Endodermal cell (in vitro differentiated cells): ENCODE measurements around the gene DNAH8. TPM values are rescaled to one million over a fixed set of nuclear protein-coding genes. Genes with fewer than 3 reads are reported as not detected.
A peak's percentile ranks its signal among the peaks of the same experiment; 100 is the strongest.
"Not testable (repeated sequence)": the region's sequence is repeated elsewhere in the genome, so short reads cannot be mapped to it uniquely, and the experiment has no call there.

Source experiments
- DNase-seq: peaks from one replicate; pipeline ENCODE4 v3.0.0-alpha.2; 2017
- H3K27ac ChIP-seq: 2 replicates; pipeline ENCODE4 v1.5.1; 2013; ENCODE audit warnings: mild to moderate bottlenecking, low read depth, low read length, moderate library complexity
- H3K27me3 ChIP-seq: 2 replicates; pipeline ENCODE4 v1.6.1; 2013; ENCODE audit warnings: mild to moderate bottlenecking, low read length, moderate library complexity; ENCODE audit not compliant: insufficient read depth, control insufficient read depth, poor library complexity, severe bottlenecking
- H3K36me3 ChIP-seq: 2 replicates; pipeline ENCODE4 v1.7.0; 2013; ENCODE audit warnings: mild to moderate bottlenecking, low read length, moderate library complexity; ENCODE audit not compliant: control insufficient read depth, insufficient read depth
- H3K4me1 ChIP-seq: one replicate; pipeline ENCODE4 v1.7.0; 2013; ENCODE audit warnings: low read length; ENCODE audit not compliant: control insufficient read depth, insufficient read depth
- H3K4me3 ChIP-seq: 2 replicates; pipeline ENCODE4 v1.5.1; 2013; ENCODE audit warnings: mild to moderate bottlenecking, low read length, moderate library complexity
- H3K9ac ChIP-seq: 2 replicates; pipeline ENCODE4 v1.6.1; 2013; ENCODE audit warnings: mild to moderate bottlenecking, low read length, moderate library complexity; ENCODE audit not compliant: poor library complexity, severe bottlenecking; ENCODE audit errors: extremely low read depth
- H3K9me3 ChIP-seq: 2 replicates; pipeline ENCODE4 v1.6.1; 2013; ENCODE audit warnings: mild to moderate bottlenecking, low read length, moderate library complexity; ENCODE audit not compliant: control insufficient read depth
- H3K27ac Mint-ChIP-seq: 2 replicates; pipeline ENCODE4 v1.8.0; 2020; ENCODE audit warnings: mixed read lengths
- H3K27me3 Mint-ChIP-seq: 2 replicates; pipeline ENCODE4 v1.8.0; 2021; ENCODE audit warnings: mild to moderate bottlenecking, mixed read lengths; ENCODE audit not compliant: insufficient read depth
- H3K36me3 Mint-ChIP-seq: 2 replicates; pipeline ENCODE4 v1.8.0; 2020; ENCODE audit warnings: low read depth, mixed read lengths
- H3K4me1 Mint-ChIP-seq: 2 replicates; pipeline ENCODE4 v1.8.0; 2020; ENCODE audit warnings: mixed read lengths
- H3K4me3 Mint-ChIP-seq: 2 replicates; pipeline ENCODE4 v1.8.0; 2020; ENCODE audit warnings: mild to moderate bottlenecking, moderate library complexity, mixed read lengths
- H3K9me3 Mint-ChIP-seq: 2 replicates; pipeline ENCODE4 v1.8.0; 2020; ENCODE audit warnings: mild to moderate bottlenecking, mixed read lengths
- WGBS, 2 experiments: methylation state at CpG; one replicate each; pipeline versions ENCODE4 v1.1.5 to v1.1.7; 2013; ENCODE audit warnings: missing lambda C conversion rate in 2 of 2, mixed read lengths in 1 of 2; ENCODE audit not compliant: insufficient coverage in 1 of 2, insufficient read length in 1 of 2; 5-methylcytosine and 5-hydroxymethylcytosine counted together
- total RNA-seq, 2 donors: library from RNA; stranded (reverse); fragmentation: NEBNext Ultra II Directional in 1 of 2; extraction: Animal tissue kit (Norgen Biotek cat#: 25700) in 1 of 2; gene quantifications; 2 replicates in 1 of 2; 3 replicates in 1 of 2; pipeline ENCODE4 v1.2.1, GENCODE V29; 2021
- TF ChIP-seq, protein P1 (sequence below): fragments of 200-600 bp; sonication (generic); conservative IDR thresholded peaks from 2 replicates; pipeline ENCODE4 v1.5.0; 2021; ENCODE audit warnings: antibody characterized with exemption, mild to moderate bottlenecking

The DNAH8 gene
- total RNA-seq, 2 donors from 2014 or later: not detected

DNA sequence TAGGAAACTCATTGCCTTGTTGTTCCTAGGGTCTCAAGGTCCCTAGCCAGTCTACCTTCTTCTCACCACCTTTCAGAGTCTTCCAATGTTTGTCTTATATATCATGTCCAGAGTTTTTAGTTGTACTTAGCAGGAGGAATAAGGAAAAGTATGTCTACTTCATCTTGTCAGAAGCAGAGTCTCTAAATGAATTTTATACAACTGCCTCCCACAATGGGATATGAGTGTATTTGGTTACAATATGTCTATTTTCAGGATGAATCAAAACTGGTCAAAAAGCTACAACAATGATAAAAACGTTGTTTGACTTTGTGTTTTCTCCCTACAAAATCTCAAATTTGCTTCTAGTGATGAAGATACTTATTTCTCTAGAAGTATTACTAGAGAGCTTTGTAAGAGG lies 19.2 kb upstream of the DNAH8 start:
- H3K27ac Mint-ChIP-seq: no peak overlapping the region

DNA sequence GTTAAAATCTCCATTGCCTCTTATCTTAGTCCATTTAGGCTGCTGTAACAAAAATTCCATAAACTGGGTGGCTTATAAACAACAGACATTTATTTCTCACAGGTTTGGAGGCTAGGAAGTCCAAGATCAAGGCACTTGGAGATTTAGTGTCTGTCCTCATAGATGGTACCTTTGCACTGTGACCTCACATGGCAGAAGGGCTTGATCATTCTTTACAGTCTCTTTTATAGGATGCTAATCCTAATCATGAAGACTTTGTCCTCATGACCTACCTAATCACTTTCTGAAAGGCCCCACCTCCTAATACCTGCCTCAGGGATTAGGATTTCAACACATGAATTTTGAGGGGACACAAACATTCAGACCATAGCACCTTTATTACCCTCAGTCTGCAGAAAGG lies 18.8 kb upstream of the DNAH8 start:
- Mint-ChIP-seq H3K4me3 (no peak overlapping the region), H3K4me1 (no peaks in the 10 kb centered on the region), H3K27me3 (no peaks in the 10 kb centered on the region), H3K36me3 (peaks cover 69% of the 10 kb centered on the region), H3K9me3 (peaks cover 32% of the 10 kb centered on the region), H3K27ac (no peak overlapping the region)
- H3K4me3 ChIP-seq: no peak overlapping the region
- no peak overlapping the region for H3K27ac ChIP-seq
- DNase-seq: no peak
- H3K36me3 ChIP-seq: peaks cover 42% of the 10 kb centered on the region
- H3K9me3 ChIP-seq: peaks cover 49% of the 10 kb centered on the region
- no peaks in the 10 kb centered on the region for H3K4me1 ChIP-seq
- H3K27me3 ChIP-seq: no peaks in the 10 kb centered on the region
- TF ChIP-seq, protein P1, sequence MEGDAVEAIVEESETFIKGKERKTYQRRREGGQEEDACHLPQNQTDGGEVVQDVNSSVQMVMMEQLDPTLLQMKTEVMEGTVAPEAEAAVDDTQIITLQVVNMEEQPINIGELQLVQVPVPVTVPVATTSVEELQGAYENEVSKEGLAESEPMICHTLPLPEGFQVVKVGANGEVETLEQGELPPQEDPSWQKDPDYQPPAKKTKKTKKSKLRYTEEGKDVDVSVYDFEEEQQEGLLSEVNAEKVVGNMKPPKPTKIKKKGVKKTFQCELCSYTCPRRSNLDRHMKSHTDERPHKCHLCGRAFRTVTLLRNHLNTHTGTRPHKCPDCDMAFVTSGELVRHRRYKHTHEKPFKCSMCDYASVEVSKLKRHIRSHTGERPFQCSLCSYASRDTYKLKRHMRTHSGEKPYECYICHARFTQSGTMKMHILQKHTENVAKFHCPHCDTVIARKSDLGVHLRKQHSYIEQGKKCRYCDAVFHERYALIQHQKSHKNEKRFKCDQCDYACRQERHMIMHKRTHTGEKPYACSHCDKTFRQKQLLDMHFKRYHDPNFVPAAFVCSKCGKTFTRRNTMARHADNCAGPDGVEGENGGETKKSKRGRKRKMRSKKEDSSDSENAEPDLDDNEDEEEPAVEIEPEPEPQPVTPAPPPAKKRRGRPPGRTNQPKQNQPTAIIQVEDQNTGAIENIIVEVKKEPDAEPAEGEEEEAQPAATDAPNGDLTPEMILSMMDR: no peak
- no peak overlapping the region for H3K9ac ChIP-seq

More for the DNA sequence above, 19.2 kb upstream of the DNAH8 start:
- Mint-ChIP-seq H3K9me3 (peaks cover 28% of the 10 kb centered on the region), H3K4me1 (no peaks in the 10 kb centered on the region), H3K27me3 (no peaks in the 10 kb centered on the region), H3K4me3 (no peak overlapping the region), H3K36me3 (peaks cover 65% of the 10 kb centered on the region)
- Histone ChIP-seq H3K27me3 (no peaks in the 10 kb centered on the region), H3K36me3 (peaks cover 38% of the 10 kb centered on the region), H3K4me3 (no peak overlapping the region), H3K9ac (no peak overlapping the region), H3K27ac (no peak overlapping the region), H3K9me3 (peaks cover 45% of the 10 kb centered on the region), H3K4me1 (no peaks in the 10 kb centered on the region)
- TF ChIP-seq, protein P1: no peak
- no peak for DNase-seq
- 75 to 100% methylated on average over 1 of the region's 1 CpG for WGBS, 2 experiments

DNA sequence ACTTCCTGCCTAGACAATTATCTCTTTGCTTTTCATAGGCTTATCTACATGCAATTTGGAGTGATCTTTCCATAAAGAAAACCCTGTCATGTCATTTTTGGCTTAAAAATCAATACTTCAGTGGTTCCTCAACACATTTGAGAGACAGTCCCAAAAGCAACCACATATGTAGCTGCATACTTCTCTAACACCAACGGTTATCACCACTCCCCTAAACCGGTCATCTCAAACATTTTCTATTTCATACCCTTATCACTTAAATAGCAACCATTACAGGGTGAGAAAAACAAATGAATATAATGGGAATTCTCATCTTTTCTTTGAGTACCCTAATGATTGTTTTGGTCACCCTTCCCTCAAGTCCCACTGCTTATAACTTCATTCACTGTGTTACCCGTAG lies 17.3 kb upstream of the DNAH8 start:
- WGBS, 2 experiments: 93% methylated on average over 3 of the region's 3 CpGs; no CpG with 5 or more reads in 1 of the 2 experiments
- Histone ChIP-seq H3K27me3 (no peaks in the 10 kb centered on the region), H3K4me1 (no peaks in the 10 kb centered on the region), H3K9me3 (peaks cover 48% of the 10 kb centered on the region), H3K27ac (no peak overlapping the region), H3K4me3 (no peak overlapping the region), H3K9ac (no peak overlapping the region), H3K36me3 (peaks cover 46% of the 10 kb centered on the region)
- TF ChIP-seq, protein P1: no peak
- no peak overlapping the region for H3K27ac Mint-ChIP-seq
- no peaks in the 10 kb centered on the region for H3K4me1 Mint-ChIP-seq
- H3K4me3 Mint-ChIP-seq: no peak overlapping the region
- H3K27me3 Mint-ChIP-seq: no peaks in the 10 kb centered on the region
- peaks cover 61% of the 10 kb centered on the region for H3K36me3 Mint-ChIP-seq
- peaks cover 40% of the 10 kb centered on the region for H3K9me3 Mint-ChIP-seq
- DNase-seq: no peak

DNA sequence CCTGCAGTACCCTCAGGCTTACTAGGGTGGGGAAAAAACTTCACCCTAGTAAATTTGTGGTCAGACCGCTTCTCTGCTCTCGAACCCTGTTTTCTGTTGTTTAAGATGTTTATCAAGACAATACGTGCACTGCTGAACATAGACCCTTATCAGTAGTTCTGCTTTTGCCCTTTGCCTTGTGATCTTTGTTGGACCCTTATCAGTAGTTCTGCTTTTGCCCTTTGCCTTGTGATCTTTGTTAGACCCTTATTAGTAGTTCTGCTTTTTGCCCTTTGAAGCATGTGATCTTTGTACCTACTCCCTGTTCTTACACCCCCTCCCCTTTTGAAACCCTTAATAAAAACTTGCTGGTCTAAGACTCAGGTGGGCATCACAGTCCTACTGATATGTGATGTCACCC lies 15.4 kb upstream of the DNAH8 start:
- WGBS, 2 experiments: 96% methylated on average over 3 of the region's 3 CpGs; no CpG with 5 or more reads in 1 of the 2 experiments
- not testable (repeated sequence) for H3K27ac Mint-ChIP-seq, H3K27ac ChIP-seq, H3K27me3 ChIP-seq, H3K9ac ChIP-seq, DNase-seq, H3K27me3 Mint-ChIP-seq, H3K4me1 Mint-ChIP-seq, H3K4me3 Mint-ChIP-seq, H3K4me1 ChIP-seq
- peak overlapping the region; percentile 98 for H3K4me3 ChIP-seq
- peaks cover 37% of the 10 kb centered on the region for H3K36me3 ChIP-seq
- H3K36me3 Mint-ChIP-seq: peaks cover 53% of the 10 kb centered on the region
- peaks cover 40% of the 10 kb centered on the region for H3K9me3 ChIP-seq
- peaks cover 39% of the 10 kb centered on the region for H3K9me3 Mint-ChIP-seq
